Renal cortex interstitium (tissue), 11 donors: ENCODE measurements around the gene CRIM1. TPM values are rescaled to one million over a fixed set of nuclear protein-coding genes. Genes with fewer than 3 reads are reported as not detected.
A peak's percentile ranks its signal among the peaks of the same experiment; 100 is the strongest.

Experiments used
- DNase-seq, 11 donors: peaks; one replicate each; pipeline ENCODE4 v3.0.0-alpha.2; 2013; ENCODE audit warnings: low read depth in 9 of 11, low spot score in 4 of 11; ENCODE audit errors: extremely low read depth in 1 of 11
- polyA plus RNA-seq, 3 donors: library from polyadenylated mRNA; unstranded; fragments of 120-200 nt; gene quantifications; one replicate each; pipeline ENCODE4 v1.2.1, GENCODE V29; 2013; ENCODE audit not compliant: insufficient read length in 3 of 3

CRIM1 gene
- polyA plus RNA-seq, 3 donors, result 79.7 to 98.8 (median 84.7) TPM

DNA sequence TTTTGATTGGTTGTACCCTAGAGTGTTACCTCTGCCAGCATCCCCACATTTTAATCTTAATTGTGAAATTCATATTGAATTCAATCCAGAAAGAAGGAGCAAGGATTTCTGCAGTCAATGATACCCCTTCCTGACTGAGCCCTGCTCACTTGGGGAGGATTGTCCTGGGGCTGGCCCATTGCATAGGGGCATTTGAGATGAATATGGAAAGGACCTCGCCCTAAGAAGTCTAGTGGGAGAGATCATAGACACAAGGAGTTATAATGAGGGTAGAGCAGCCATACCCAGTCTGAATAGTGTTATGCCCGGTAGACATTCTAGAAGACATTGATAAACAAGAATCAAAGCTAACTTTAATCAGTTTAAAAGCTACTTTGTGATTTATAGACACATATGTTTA lies 53.8 kb downstream of the CRIM1 start:
- DNase-seq, result no peak

DNA sequence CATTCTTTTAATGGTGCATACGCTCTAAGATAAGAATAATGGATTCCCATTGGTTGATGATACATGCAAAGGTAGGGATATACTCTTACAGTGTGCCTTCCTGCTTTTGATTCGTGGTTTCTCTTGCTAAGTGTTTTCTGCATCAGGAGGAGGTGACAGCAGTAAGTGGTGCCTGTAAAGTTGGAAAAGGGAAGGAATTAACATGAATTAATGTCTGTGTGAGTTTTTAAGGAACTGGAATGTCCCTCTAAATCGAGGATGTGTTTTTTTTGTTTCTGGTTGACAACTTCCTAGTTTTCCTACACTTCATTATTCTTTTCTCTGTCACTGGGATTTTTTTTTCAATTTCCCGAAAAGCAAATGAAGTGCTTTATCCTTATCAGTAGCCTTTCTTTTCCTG lies 54.4 kb downstream of the CRIM1 start:
- no peak for DNase-seq

DNA sequence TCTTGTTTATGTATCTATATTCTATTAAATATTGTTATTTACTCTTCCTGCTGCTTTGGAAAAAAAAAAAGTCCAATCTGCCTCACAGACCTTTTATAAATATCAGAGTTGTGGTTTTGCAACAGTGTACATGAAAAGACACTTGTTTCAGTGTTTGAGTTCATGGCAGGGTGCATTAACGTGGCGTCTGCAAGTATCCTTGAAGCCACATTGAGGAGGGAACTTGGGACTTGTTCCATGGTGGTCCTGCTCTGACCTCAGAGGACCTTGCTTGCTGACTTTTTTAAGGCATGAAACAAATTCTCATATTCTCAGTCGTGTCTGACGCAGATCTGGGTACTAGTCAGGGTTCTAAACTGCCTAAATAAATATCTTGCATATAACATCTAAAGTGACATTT lies 55.1 kb downstream of the CRIM1 start:
- no peak for DNase-seq

DNA sequence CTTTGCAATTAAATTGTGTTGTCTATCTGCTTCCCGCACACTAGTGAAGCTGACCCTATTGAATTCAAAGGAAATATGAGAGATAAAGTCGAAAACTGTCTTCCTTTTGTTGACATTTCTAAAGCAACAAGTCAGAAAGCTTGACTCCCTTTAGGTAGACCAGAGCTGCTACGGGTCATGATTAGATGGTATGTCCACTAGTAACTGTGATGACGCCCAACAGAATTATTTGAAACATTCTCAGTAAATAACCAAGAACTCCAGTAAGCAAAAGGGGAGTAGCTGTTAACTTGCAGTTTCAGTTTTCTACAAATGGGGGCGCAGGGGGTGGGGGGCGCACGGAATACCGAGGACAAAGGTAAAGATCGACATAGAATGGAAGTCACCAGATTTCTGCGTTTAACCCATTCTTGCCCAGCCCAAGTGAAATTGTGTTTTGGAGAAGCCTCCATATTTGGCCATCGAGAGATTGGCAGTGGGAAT lies 56.4 kb downstream of the CRIM1 start:
- no peak for DNase-seq

DNA sequence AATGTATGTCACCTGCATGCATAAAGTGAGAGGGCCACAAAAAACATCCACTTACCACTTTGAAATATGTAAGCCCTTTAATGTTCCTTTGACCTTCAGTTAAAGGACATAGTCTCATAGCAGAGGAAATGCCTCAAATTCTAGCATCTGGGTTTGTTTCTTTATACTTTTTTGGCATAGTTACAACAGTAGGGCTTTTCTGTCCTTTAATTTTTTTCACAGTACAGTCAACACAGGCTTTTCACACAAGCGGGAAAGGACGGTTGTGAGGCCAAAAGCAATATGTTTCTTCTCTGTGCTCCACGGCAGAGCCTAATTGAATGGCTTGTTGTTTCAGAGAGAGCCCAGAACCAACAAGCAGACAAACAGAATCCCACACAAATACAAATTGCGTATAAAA lies 57.6 kb downstream of the CRIM1 start:
- DNase-seq, result peak in 3 of 11 donors; percentile 41 to 59 (median 53)

DNA sequence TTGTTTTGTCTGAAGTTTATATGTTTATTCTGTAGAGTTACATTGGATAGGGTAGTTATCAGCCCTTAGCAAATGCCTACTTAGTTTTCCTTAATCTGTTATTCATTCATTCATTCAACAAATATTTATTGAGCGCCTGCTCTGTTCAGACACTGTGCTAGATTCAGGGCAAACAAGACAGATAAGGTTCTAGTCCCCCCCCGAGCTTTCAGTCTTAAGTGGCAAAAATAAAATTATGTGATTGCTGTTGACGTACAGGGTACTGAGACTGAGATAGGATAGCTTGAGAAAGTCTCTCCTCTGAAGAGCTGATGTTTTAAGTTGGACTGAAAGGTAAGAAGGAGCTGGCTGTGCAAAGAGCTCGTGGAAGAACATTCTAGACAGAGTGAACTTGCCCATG lies 58.7 kb downstream of the CRIM1 start:
- no peak for DNase-seq

DNA sequence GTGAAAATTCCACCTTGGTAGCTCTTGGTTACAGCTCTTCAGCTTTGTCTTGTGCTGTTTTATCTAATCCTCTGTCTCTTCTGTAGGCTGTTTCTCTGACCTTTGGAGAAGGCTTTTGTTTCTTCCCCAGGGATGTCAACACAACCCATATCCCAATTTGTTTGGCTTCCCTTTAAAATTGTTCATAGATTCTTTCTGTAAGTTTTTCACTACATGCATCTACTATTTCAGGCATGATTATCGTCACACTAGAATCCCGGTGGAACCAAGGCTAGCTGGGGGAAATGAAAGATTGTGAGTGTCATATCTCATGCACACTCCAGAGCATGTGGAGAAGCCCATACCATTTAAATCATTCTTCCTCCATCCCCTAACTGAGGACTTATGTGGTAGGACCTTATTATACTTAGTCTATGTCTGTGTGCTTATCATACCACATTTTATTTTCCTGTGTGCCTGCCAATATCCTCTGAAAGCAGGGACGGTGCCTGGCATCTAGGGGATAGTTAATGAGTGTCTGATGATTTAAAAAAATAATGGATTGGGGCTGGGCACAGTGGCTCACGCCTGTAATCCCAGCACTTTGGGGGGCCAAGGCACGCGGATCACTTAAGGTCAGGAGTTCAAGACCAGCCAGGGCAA lies 59.9 kb downstream of the CRIM1 start:
- DNase-seq, result no peak

DNA sequence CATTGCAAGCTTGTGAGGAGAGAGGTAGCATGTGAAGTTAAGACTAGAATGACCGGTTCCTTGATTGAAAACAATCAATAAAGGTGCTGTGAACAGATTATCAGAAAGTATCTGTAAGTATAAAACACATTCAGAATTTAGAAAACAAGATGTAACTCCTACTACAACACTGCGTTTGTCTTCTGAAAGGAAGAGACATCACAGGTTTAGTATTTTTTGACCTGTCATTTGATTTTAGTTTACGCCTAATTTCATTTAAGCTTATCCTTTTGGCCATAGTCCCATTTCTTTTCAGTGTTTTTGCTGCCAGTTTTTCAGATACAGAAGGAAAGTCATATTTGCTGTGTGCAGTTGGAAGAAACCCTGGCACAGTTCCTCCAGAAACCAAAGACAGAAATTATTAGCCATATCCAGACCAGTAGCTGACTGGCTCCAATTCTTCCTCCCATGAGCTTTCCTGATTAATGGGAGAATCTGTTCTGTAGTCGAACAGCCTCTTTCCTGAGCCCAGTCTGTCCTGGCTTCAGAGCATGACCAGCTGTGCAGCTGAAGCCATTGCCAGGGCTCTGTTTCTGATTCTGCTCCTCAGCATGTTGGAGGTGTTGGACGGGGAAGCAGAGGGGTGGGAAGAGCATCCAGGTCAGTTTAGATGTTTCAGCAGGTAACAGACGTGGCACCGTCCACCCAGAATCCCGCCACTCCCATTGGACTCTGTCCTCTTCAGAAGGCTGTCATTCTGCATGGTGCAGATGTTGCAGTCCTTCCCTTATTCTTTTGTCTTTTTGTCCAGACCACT lies 61.0 kb downstream of the CRIM1 start:
- no peak for DNase-seq

DNA sequence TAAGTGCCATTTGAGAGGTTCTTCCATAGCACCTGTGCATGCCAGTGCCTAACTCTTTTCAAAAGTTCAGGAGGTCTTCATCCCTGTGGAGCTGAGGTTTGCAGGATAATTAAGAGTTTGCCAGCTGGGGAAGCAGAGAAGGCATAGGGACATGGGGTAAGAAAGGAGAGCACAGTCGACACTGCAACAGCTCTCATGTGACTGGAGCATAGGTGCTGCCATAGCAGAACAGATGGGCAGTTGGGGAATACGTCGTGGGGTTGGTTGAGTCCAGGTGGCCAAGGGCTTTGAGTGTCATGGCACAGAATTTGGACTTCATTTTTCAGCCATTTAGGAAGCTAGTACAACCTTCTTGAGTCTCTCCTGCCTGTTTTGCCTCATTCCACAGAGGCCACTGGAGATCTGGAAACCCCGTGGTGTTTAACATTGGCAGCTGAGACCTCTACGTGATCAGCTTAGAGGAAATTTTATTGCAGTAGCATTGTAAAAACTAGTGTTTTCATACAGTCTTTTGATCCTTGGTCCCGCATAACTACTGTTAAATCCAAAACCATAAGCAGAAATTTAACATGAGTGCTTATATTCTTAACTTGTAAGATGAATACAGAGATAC lies 65.1 kb downstream of the CRIM1 start:
- DNase-seq, result no peak

DNA sequence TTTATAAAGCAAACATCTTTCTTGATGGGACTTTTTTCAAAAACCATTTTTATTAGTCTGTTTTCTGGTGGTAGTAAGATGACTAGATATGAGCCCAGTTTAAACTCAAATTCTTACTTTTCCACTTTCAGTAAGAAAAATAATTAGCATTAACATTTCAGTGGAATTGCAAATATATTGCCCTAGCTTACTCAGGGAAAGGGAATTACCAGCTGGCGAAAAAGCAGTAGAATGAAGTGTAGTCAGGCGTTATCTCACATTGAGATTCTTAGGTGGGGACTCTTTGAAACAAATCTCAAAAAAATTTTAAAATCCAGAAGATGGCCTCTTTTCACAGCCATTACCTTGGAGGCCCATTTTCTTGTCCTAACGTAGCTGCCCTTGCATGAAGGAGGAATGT lies 65.8 kb downstream of the CRIM1 start:
- no peak for DNase-seq

DNA sequence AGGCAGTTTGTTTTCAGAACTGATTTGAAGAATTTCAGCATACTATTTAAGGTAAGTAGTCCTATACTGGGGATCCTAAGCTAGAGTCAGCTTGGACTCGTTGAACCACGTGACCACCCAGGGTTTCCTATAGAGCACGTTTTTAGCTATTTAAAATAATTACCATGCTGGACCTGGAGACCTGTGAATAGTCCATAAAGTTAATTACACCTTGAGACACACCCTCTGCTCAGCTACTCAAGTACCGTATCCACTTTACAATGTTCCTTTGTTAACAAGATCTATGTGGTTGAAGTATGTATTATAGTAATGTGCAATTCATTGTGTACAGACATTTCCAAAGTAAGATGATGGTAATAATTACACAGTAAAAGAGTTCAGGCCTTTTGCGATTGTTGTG lies 67.6 kb downstream of the CRIM1 start:
- DNase-seq, result no peak

DNA sequence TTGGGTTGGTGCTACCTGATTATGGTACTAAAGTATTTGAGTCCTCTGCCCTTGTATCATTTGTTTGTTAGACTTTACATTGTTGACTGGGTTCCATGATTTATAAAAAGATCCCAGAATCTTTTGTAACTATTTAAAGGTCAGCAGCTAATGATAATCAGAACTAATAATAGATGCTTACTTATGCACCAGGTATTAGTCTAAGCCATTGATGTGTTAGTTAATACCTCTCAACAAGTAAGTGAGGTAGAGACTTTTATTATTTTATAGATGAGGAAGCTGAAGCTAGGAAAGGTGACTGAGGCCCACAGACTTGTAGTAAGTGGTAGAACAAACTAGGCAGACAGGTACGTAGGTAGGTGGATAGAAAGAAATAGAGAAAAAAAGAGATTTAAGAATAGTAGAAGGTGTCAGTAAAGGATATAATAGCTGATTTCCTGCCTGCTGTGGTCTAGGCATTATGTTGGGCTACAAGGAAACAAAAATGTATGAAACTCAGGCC lies 68.1 kb downstream of the CRIM1 start:
- no peak for DNase-seq

DNA sequence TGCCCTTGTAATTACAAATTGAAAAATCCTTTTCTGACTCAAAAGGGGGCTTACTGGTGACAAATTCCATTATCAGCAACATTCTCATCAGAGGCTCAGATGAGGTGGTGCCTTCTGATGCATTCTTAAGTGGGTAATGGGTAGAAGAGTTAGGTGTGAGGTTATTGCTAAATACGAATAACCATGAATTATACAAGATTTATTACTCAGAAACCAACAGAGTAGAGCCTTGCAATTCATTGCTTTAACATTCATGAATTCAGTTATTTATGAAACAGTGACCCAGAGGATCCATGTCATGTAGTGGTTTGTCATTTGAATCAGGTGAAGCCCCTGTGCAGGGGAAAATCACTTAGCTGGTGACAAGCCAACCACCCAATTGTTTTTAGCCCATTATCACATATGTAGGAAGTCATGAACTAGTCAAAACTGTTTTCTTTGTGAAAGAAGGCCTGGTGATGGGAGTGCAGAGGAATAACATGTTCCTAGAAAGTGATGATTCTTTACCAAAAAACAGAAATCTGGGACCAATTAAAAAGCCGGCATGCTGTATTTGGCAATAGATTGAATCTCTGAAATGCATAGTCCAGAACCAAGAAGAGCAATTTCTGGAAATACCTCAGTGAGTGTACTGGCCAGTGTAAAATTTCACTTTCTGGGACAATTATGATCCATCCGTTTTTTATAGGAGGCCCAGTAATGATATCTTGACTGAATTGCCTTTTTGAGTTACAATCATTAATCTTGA lies 70.2 kb downstream of the CRIM1 start:
- DNase-seq, result no peak

DNA sequence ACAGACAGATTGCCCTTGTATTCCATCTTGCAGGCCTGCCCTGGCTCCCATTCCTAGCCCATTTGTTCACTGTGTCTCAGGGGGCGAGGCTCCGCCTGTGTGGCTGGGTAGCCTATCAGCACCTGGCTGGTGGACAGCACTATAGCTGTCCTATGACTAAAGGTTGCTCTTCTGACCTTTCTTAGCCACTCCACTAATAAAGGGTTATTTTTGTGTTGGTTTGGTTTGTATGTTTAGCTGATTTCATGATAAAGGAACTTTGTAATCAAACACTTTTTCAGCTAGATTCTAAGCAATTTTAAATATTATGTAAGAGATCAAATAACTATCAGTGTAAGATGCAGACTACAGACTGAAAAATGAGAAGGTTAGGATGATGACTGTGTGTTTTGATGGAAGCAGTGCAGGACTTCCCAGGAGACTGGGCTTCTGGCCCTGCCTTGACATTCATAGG lies 72.2 kb downstream of the CRIM1 start:
- DNase-seq, result no peak

DNA sequence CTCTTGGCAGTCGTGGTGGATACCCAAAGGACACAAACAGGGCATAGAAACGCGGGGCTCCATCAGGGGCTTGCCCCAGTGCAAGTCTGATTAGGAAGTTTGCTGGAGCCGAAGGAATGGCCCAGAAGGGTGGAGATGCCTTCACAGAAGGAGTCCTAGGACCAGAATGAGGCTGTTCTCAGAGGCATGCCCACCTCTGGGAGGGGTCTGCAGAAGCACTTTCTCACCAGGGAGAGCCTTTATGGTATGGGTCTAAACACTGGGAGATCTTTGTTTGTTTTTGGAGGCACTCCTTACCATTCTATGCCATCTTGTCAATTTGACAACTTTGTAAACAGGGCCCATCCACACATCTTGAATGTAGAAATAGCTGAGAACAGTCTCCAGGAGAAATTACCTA lies 75.0 kb downstream of the CRIM1 start:
- no peak for DNase-seq

DNA sequence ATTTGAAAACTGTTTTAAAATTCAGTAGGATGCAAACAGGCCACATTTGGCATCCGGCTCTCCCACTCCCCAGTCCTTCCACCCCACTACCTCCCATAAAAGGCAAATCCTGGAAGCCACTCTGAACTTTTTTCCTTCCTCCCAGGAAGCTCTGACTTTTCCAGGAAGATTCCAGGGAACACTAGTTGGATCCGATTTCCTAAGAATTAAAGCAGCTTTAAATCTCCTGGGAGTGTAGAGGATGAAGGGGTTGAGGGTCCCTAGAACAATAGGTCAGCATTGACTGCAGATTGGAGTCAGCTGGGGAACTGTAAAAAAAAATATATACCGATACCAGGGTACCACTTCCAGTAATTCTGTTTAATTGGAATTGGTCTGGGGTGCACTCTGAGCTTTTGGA lies 76.9 kb downstream of the CRIM1 start:
- DNase-seq, result no peak

DNA sequence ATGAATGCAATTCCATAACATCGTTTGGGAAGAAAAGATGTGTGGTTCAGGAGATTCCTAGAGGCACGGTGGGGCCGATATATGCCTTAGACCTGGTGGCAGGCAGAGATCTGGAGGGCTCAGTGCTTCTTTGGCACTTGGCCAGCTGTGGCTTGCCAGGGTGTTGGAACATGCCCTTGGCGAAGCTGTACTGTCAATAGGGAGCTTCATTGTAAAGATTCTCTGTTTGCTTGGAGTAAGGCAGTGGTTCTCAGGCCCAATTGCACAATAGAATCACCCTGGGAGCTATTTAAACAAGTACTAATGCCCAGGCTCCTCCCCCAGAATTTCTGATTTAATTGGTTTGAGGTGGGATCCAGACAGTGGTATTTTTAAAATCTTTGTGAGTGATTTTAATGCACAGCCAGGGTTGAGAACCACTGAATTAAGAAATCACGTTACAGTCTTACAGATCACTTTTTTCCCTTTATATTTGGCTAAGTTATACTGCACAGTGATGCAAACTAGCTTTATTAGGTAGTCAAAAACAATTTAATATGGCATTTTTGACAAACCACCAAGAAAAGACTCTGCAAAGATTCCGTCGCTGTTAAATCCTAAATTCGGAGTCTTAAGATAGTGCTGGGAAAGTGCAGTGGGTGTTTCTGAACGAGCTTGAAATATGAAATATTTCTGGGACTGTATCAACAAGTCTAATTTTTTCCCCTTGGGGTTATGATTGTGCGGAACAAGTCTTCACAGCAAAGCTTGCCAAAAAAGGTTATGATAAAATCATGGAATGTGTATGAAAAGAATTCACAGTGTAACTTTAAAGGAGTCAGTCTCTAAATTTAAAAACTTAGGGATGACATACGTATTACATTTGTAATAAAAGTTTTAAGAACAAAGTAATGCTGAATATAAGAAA lies 78.0 kb downstream of the CRIM1 start:
- DNase-seq, result no peak

DNA sequence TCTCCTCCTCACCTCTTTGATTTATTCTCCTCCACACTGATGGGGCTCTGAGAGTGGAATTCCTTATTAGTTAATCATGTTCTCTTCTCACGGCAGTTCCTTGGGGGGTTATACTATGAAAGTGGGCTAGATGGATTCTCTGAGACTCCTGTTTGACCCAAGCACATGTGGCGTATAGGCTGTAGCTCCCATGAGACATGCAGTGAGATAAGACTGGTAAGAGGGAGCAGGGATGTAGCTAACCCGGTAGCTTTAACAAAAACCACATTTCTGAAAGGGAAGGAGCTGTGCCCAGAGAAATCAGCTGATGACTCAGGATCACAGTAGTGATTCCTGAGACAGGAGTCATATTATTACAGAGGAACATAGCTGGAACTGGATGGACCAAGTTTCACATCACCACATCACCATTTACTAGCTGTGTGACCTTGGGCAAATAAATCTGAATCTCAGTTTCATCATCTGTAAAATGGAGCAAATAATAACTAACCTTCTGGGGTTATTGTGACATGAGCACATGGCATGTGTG lies 82.9 kb downstream of the CRIM1 start:
- no peak for DNase-seq
